Amniotic stem cell (primary cell): Measurements from ENCODE around the gene ABLIM1.
"Not testable (repeated sequence)": the region's sequence is repeated elsewhere in the genome, so short reads cannot be mapped to it uniquely, and the experiment has no call there.

ENCODE experiments used
- DNase-seq: peaks from one replicate; lab custom pipeline; 2025; lab: John Stamatoyannopoulos, UW

ABLIM1 gene

DNA sequence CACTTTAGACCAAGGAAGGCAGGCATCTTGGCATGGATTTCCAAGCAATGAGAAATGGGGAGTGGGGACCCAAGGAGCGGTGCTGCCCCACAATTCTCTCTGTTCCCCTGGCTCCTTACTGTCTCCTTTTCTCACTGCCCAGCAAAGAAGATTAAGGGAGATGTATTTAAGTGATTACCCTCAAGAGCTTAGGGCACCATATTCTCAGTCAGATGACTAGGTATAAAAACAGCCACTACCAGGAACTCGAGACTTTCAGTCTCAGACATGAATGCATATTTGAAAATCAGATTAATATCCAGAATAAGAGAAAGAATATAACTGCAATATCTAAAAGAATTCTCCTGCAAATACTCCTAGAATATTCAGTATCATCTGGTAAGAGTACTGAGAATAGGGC lies at the start of gene ABLIM1:
ABLIM1 (minus strand) TSS at position 101 of the 400 bp plus-strand sequence; CDS start at position 26, 75 bp downstream.
- DNase-seq, result no peak

DNA sequence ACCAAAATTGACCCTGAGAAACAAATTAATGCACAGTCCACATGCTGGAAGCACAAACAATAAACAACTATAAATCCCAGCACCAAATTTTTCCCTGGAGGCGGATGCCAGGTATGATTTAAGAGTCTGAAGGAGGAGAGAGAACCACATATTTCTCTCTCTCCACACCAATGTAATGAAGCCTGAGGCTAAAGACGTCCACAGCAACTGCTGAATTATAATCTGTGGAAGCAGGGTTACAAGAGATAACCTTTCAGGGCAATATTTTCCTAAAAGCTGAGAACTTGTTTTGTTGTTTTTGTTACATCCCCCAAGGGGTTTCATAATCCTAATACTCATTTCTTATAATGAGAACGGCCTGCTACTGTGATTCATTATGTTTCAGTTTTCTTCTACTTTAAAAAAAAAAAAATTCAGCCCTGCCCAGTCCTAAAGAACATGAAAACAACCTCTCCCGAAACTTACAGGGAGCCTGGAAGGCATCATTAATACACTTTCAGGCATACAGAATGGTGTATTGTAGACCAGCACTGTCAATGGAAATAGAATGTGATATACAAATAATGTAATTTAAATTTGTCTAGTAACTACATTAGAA lies 48.5 kb upstream of the ABLIM1 start:
- DNase-seq, result no peak

DNA sequence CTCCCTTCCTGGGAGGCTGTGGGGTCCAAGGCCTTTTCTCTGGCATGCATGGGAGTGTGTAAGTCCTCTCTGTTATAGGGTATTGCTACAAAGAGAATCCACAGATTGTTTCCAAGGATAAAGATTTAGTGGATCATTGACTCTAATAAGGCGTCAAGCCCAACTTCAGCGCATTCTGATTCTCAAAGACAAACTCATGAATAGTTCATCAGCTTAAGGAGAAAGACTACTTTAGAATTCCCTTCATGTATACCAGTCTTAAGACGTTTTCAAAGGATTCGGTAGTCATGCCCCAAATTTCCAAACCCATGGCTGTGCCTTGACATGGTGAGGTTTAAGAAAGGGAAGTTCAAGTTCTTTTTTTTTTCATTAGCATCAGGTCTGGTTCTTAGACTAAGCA lies 46.6 kb upstream of the ABLIM1 start:
- no peak for DNase-seq

DNA sequence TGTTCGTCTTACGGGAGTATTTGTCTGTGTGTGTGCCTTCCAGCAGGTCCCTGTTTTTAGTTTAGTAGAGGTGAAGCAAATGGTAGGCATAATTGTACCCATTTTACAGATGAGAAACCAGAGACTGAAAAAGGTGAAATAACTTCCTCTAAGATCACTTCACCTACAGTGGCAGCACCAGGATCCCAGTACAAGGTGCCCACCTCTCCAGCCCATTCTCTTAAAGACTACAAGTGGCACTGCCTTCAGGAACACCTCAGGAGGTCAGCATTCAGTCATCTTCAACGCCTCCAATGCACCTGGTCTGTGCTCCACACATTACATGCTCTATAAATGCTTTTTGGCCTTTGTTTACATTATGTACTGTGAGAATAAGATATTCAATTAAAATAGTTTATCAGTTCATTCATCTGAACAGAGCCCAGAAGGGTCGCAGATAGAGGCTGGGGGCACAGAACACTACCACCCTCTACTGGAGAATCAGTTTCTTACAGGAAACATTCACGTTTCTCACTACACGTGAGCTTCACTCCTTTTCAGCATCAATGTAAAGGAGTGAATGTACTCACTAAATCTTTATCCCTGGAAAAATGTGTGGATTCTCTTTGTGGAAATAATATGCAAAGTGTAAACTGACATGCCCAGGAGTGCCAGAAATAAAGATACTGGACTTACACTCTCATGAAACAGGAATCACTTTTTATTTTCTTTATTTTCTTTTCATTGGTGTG lies 45.5 kb upstream of the ABLIM1 start:
- no peak for DNase-seq

DNA sequence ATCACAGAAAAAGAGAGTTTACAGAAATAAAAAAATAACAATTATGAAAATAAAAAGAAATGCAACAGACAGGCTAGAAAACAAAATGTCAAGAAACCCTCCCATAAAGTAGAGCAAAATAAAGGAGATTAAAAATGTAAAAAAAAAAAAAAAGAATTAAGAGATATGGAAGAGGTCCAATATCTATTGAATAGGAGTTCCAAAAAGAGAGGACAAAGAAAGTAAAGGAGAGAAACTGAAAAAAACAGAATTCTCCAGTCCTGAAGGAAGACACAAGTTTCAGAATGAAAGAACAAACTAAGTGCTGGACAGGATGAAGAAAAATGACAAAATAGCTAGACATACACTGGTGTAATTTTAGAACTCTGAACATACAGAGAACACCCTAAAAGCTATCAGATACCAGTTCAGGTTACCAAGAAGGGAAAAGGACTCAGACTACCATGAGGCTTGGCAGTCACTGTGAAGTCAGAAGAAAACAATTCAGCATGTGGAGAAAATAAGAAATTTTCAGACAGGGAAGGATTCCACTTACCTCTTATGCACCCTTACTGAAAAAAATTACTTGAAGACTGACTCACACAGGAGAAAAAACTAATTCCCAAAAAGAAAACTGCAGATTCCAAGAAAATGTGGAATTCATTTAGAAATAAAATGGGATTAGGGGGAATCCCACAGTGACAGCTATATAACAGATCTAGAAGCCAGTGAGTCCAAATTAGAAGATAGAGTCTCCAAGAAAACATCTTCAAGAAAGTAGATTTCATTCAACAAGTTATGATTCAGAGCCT lies 40.4 kb upstream of the ABLIM1 start:
- DNase-seq, result no peak

DNA sequence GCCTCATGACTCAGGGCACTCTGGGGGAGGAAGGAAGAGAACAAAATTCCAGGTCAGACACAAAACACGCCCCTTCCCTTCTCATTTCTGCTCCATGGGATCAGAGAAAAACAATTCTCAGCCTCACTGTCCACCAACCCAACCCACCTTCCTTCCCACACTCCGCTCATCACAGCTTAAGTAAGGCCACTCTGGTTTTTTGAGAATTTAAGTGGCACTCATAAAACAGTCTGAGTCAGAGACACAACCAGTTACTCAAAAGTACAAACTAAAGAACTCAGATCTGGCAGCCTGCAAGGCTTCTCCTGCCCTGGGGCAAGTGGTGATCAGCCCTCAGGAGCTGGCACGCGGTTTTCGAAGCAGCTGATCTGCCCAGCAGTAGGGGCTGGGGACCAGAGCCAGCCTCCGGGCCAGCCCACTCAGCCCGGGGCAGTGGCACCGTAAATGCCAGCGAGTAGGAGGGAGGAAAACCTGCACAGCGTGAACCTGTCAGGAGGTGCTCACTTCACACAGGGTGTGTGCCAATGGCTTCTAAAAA lies 39.1 kb upstream of the ABLIM1 start:
- DNase-seq, result no peak

DNA sequence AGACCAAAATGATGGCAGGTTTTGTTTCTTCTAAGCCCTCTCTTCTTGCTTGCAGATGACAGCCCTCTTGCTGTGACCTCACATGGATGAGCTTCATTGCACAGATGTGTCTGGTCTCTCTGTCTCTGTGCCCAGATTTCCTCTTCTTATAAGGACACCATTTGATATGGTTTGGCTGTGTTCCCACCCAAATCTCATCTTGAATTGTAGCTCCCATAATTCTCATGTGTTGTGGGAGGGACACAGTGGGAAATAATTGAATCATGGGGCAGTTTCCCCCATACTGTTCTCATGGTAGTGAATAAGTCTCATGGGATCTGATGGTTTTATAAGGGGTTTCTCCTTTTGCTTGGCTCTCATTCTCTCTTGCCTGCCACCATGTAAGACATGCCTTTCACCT lies 38.2 kb upstream of the ABLIM1 start:
- DNase-seq, result not testable (repeated sequence)

DNA sequence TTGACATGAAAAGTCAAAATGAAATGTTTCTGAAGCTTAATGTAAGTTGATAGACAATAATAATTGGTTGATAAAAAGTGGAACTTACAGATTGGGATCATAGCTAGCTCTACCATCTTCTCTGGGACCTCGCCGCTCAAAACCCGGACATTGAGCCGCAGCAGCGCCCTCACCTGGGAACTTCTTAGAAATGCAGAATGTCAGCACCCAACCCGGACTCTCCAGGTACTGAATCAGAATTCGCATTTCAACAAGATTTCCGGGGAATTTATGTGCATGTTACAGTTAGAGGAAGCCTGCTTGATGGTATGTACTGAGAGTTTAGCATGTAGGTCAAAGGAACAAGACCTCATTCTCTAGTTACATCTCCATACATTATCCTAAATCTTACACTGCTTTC lies 36.7 kb upstream of the ABLIM1 start:
- DNase-seq, result no peak

DNA sequence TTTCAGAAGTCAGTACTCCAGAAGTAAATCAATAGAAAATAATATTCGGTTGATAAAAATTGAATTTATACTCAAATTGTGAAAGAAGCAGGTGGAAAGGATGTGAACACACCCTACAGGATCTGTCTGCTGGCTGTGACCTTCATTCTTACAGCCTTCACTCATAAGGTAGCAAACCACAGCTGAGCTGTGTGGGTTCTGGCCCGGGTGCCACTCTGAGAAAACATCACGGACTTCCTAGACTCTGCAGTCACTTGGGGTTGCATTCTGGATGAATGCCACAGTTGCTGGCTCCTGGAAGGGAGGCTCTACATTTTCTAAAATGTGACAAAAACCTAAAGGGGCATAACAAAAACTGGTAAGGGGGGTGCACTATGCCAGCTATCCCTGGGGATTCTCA lies 36.0 kb upstream of the ABLIM1 start:
- no peak for DNase-seq

DNA sequence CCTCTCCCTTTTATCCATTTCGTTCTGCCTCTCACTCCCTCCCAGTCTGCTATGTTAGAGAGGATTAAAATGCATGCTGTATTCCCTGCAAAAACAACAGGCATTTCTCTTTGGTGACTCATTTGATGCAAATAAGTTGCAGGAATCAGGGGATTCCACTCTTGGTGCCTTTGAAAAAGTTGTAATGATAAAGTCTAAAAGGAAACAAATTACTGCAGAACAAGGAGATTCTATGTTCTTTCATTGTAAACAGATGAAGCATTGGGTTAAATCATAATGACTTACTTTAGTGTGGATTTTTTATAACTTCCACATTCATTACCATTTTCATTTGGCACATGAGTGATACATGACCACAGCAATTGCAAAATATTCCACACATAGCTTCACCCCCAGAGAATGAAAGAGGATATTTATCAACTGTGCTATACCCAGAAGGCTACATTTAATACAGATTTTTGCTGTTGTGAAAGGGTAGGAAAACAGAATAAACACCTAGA lies 33.4 kb upstream of the ABLIM1 start:
- peak; percentile 11 for DNase-seq

DNA sequence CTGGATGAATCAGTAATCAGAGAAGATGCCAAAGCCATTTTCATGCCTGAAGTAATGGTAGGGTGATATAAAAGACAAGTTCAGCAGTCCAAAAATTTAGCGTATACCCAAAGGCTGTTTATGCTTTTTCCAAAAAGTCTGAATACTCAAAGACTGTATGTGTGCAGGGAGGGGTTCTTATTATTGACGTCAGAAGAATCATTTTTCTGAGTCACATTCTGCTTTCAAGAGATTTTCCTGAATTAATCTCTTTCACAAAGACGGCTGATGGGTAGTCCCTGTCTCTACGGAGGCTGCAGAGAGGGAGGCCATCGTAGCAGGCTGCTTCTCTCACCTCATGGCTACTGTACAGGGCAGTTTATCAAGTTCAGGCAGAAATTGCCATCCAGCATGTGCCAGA lies 30.7 kb upstream of the ABLIM1 start:
- DNase-seq, result no peak

DNA sequence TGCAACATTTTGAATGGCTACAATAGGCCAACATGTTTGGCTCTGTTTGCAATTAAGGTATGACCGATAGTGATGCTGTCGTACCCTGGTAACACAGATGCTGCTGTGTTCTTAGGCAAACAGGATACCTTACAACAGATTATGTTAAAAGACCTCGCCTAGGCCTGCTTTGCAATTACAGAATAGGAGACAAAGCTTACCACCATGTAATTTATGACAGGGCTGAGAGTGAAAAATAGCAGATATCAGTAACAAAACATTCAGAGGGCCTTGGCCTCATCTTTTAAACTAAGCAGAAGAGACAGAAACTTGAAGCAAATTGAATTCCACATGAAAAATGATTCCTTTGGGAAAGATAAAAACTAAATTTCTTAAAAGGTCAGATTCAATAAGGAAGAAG lies 29.4 kb upstream of the ABLIM1 start:
- no peak for DNase-seq

DNA sequence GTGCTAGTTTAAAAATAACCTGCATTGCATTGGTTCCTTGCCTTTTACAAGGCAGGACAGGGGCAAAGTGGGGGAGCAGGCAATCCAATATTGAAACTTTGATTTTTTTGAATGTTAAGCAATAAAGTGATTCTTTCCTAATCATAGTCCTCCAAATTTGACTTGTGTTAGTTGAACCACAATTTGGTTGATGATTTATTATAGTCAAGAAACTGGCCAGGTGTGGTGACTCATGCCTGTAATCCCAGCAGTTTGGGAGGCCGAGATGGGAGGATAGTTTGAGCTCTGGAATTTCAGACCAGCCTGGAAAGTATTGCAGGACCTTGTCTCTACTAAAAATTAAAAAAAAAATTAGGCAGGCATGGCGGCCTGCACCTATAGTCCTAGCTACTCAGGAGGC lies 27.9 kb upstream of the ABLIM1 start:
- DNase-seq, result no peak

DNA sequence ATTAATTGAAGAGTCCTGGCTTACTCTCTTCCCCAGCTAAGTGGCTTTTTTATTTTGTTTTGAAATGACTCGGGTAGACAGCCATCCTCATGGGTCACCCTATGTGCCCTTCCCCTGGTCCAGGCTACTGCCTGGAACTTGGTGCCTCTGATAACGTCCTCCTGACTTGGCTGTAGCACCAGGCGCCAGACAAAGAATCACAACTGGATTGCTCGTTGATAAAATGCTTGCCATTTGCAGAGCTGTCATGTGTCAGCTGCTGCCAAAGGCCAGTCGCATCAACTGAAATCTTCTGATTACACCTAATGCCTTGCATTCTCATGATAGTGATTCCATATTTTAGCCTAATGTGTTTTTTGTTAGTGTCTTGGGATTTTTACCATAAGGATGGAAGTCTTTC lies 27.4 kb upstream of the ABLIM1 start:
- DNase-seq, result no peak

DNA sequence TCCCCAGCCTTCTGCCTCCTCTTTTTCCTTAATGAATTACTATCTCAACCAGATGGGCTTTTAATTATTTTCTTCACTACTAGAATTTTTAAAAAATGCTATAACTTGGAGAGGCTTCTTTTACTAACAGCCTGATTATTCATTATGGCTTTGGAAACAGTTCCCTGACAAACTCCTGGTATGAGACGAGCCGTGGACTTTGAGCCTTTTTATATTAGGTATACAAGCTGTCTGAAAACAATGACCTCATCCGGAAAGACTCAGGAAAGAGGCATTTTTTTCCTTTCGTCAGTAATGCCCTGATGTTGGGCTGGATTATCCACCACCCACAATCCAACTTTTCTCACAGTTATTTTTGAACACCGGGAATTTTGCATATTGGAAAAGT lies 26.7 kb upstream of the ABLIM1 start:
- peak; percentile 69 for DNase-seq

DNA sequence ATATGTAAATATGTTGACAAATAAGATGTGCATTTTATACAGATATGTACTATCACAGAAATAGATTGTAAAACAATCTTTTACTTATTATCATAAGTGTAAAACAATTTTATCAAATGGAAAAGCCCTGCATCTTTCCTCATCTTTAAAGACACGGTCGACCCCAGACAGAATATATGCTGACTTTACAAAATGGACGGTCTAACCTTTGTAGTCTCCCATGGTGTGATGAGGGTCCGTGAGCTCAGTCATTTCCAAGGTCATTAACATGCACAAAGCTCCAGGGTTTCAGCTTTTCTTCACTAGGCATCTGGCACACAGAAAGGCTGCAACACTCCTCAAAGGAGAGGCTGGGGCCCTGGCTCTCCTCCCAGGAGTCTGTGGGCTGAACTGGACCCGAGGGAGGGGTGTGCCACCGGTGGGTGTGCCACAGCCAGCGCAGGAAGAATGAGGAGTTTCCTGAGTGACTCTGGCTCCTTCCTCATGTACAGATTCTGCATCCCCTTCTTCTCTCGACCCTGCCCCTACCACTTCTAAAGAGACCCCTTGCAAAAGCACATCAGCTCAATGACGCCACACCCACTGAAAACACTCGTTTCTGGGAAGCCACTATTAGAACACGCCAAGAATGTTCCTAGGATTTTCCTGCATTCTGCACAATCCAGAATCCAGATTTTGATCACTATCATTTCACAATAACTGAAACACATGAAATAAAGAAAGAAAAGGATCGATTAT lies 26.2 kb upstream of the ABLIM1 start:
- no peak for DNase-seq

DNA sequence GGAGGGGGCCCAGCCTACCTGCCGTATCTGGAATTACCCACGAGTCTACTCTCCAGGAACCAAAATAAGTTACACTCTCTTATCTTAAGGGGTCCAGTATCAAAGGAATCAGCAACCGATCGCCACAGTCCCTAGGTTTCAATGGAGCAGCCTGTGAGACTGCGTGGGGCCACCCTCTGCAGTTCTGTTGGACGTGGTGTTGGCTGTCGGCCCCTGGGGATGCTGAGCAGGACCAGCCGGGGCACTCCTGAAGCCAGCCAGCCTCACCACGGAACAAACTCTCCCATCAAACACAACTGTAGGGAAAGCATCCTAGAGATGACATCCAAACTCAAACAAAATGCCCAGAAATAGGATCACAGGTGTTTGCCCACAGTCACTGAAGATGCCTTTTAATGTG lies 25.5 kb upstream of the ABLIM1 start:
- no peak for DNase-seq

DNA sequence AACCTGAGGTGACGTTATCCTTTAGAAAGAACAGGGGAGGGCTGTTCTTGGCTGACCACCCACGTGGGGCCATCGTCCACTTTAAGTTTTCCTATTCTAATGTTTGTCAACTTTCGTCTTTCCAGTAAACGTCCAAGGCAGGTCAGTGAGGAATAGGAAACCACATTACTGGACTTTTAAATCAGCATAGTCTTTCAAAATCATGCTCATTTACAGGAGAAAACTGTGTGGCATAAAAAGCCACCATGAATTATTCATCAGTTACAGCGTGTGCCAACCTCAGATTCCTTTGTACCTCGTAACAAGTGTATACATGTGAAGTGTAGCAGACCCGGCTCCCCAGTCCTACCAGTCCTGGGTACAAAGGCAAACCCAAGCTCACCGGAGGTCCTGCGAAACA lies 25.1 kb upstream of the ABLIM1 start:
- no peak for DNase-seq

DNA sequence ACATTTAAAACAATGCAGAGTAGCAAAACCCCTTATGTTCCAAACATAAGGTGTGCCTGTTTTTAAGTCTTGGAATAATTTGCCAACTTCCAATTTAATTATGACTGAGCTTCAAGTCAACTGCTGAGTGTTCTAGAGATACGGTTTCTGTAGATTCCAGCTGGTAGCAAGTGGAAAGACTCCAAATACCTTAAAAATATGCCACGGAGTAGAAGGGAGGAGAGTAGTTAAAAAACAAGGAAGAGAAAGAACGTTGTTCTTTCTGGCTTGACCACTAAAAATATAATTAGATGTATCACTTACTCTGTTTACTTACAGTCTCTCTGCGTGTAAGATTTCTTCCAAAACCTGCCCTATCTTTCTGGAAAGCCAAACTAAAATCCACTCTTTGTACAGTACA lies 24.5 kb upstream of the ABLIM1 start:
- DNase-seq, result no peak

DNA sequence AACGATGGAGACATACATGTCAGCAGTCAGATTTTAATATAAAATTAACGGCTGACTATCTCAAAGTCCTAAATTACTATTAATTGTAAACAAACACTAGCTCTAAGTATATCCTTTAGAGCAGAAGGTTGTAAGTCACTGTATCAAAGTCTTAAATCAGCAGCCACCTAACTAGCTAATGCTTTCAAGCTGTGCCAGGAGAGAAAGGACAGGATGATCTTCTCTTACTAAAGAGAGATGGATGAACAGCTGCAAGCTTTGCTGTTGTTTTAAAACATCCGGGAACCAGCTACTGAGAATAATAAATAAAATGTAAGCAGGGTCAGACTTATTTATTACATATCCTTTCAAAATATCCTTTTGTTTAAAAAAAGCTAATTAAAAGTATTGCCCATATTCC lies 24.0 kb upstream of the ABLIM1 start:
- no peak for DNase-seq

DNA sequence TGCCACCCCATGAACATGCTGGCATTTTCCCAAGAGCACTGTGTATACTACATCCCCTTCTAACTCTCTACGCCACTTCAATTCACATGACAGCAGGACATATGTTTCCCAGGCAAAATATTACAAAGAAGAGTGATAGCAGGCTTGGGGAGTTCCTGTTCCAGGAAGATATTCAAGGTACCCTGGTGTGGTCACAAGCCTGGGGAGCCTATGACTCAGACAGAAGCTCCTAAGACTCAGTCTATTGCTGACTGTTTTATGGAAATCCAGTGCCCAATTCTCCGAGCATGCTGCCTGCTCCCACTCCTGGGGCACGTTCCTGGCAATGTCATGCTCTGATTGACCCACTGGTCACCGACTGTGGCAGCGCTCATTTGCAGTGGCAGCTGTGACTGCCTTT lies 23.5 kb upstream of the ABLIM1 start:
- no peak for DNase-seq

DNA sequence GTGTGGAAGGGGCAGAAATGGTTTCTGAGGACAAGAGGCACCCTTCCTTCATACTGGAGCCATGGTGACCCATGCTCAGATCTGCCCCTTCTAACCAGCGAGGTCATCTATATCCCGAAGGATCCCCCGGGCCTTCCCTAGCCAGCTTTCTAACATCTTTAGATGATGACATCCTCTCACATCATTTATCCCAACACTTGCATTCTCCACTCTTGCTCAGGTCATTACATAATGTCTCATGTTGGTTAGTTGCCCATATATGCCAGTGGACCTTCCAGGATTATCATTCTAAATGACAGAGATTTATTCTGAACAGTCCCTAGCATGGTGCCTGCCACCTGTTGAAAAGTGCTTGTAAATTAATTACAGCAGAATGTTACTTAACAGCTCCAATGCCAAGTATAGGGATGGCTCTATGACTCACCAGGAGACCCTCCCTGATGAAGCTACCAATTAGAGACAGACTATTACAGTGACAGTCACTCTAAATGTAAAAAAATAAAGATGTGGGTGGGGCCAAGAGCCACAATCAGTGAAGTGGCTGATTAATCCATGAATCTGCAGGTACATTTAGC lies 22.6 kb upstream of the ABLIM1 start:
- no peak for DNase-seq
